ENCODE results near the gene P4HA1.
"Not testable (repeated sequence)": the region's sequence is repeated elsewhere in the genome, so short reads cannot be mapped to it uniquely, and the experiment has no call there.

Gene P4HA1

GRCh38 chr10:73039635-73040034 is 57.0 kb downstream of the P4HA1 start:
- no peak for DNase-seq

DNA sequence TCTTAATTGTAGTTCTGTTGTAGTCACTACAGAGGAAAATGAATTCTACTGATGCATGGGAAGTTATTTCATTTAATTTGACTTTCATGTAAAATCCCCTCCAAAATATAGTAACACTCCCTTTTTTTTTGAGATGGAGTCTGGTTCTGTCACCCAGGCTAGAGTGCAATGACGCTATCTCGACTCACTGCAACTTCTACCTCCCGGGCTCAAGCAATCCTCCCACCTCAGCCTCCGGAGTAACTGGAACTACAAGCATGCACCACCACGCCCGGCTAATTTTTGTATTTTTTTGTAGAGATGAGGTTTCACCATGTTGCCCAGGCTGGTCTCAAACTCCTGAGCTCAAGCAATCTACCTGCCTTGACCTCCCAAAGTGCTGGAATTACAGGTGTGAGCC is 60.4 kb downstream of the P4HA1 start:
- DNase-seq: not testable (repeated sequence)

- DNase-seq: no peak
Measured at GRCh38 chr10:73032536-73032935, 64.1 kb downstream of the P4HA1 start.

DNA sequence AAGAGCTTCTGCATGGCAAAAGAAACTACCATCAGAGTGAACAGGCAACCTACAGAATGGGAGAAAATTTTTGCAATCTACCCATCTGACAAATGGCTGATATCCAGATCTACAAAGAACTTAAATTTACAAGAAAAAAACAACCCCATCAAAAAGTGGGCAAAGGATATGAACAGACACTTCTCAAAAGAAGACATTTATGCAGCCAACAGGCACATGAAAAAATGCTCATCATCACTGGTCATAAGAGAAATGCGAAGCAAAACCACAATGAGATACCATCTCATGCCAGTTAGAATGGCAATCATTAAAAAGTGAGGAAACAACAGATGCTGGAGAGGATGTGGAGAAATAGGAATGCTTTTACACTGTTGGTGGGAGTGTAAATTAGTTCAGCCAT is 70.0 kb downstream of the P4HA1 start:
- DNase-seq: not testable (repeated sequence)

DNA sequence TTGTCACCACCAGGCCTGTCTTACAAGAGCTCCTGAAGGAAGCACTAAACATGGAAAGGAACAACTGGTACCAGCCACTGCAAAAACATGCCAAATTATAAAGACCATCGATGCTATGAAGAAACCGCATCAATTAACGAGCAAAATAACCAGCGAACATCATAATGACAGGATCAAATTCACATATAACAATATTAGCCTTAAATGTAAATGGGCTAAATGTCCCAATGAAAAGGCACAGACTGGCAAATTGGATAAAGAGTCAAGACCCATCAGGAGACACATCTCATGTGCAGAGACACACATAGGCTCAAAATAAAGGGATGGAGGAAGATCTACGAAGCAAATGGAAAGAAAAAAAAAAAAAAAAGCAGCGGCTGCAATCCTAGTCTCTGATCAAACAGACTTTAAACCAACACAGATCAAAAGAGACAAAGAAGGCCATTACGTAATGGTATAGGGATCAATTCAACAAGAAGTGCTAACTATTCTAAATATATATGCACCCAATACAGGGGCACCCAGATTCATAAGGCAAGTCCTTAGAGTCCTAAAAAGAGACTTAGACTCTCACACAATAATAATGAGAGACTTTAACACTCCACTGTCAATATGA is 73.1 kb downstream of the P4HA1 start:
- not testable (repeated sequence) for DNase-seq

- not testable (repeated sequence) for DNase-seq
Measured at GRCh38 chr10:73022961-73023360, 73.7 kb downstream of the P4HA1 start.

DNA sequence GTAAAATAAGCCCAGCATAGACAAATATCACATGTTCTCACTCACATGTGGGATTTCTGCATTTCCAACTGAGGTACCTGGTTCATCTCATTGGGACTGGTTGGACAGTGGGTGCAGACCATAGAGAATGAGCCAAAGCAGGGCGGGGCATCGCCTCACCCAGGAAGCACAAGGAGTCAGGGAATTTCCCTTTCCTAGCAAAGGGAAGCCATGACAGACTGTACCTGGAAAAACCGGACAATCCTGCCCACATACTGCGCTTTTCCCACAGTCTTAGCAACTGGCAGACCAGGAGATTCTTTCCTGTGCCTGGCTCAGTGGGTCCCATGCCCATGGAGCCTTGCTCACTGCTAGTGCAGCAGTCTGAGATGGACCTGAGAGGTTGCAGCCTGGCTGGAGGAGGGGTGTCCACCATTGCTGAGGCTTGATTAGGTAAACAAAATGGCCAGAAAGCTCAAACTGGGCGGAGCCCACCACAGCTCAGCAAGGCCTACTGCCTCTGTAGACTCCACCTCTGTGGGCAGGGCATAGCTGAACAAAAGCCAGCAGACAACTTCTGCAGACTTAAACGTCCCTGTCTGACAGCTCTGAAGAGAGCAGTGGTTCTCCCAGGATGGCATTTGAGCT is 75.0 kb downstream of the P4HA1 start:
- not testable (repeated sequence) for DNase-seq

- no peak for DNase-seq
Measured at GRCh38 chr10:73021050-73021449, 75.6 kb downstream of the P4HA1 start.

GRCh38 chr10:73019100-73019499 is 77.6 kb downstream of the P4HA1 start:
- no peak for DNase-seq

DNA sequence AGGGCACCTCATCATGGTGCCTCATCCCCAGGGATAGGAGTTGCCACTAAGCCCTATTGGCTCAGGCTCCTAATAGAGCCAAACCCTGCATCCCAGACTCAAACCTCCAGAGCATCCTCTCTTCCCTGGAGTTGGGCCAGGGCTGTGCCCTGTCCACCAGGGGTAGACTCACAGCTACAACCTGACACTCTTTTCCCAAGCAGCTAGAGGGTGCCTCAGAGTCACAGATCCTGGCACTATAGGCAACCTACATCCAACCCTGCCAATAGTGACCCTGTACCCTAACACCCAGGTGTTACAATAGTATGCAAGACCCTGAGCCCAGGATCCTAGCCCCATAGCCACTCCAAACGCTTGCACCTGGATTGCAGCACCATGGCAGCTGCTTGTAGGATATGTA is 78.0 kb downstream of the P4HA1 start:
- no peak for DNase-seq

DNA sequence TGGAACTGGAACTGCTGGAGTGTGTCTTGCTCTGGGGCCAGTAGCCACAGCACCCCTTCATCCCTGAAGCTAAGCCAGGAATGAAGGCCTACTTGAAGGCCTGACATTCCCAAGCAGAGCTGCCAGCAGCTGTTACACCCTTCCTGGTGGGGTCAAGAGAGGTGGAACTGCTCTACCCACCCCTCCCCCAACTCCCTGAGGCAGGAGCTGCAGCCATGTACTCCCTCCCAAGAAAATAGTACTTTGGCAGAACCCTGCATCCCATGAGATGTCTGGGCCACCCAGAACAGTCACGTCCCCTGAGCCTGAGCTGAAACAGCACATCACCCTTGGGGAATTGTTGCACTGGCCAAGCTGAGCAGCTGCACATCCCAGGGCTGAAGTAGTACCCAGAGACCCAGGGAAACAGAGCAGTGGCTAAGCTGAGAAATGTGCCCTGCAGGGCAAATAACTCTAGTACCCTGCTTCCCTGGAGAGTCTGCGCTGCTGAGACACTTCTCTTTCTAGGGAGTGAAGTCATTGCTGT is 78.6 kb downstream of the P4HA1 start:
- no peak for DNase-seq

- no peak for DNase-seq
Measured at GRCh38 chr10:73015779-73016178, 80.9 kb downstream of the P4HA1 start.

GRCh38 chr10:73003822-73004221 is 92.8 kb downstream of the P4HA1 start:
- no peak for DNase-seq

DNA sequence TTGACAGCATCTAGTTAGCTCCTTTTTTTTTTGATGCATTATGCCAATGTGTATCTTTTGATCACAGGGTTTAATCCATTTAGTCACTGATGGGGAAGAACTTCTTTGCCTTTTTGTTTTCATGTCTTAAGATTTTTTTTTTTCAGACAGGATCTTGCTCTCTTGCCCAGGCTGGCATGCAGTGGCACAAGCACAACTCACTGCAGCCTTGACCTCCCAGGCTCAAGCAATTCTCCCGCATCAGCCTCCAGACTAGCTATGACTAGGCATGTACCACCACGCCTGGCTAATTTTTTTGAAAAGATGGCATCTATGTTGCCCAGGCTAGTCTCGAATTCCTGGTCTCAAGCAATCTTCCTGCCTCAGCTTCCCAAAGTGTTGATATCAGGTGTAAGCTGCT is 95.7 kb downstream of the P4HA1 start:
- DNase-seq: no peak

- no peak for DNase-seq
Measured at GRCh38 chr10:72997099-72997498, 99.6 kb downstream of the P4HA1 start.

DNA sequence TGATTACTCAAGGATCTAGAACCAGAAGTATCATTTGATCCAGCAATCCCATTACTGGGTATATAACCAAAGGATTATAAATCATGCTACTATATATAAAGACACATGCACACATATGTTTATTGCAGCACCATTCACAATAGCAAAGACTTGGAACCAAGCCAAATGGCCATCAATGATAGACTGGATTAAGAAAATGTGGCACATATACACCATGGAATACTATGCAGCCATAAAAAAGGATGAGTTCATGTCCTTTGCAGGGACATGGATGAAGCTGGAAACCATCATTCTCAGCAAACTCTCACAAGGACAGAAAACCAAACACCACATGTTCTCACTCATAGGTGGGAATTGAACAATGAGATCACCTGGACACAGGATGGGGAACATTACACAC is 101.2 kb downstream of the P4HA1 start:
- not testable (repeated sequence) for DNase-seq

GRCh38 chr10:72989771-72990170 is 106.9 kb downstream of the P4HA1 start:
- not testable (repeated sequence) for DNase-seq

GRCh38 chr10:72984618-72985017 is 112.0 kb downstream of the P4HA1 start:
- DNase-seq: not testable (repeated sequence)

- no peak for DNase-seq
Measured at GRCh38 chr10:72981882-72982529, 114.7 kb downstream of the P4HA1 start.

GRCh38 chr10:72981028-72981881 is 115.4 kb downstream of the P4HA1 start:
- DNase-seq: no peak

DNA sequence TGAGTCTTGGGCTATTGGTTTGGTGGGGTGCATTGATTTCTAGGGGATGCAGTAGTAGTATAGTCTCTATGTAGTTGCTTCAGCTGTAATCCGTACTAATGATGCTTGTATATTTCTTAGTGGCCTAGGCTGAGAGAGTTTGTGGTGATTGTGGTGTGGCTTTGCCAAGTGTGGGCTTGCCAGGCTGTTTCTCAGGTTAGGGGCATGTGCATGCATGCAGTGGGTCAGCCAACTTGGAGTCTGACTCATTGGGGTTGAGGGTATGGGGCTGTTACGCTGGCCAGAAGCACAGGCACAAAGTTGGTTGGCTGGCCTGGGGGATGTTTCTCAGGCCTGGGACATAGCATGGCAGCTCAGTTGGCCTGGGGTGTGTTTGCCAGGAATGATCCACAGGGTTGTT is 116.3 kb downstream of the P4HA1 start:
- no peak for DNase-seq

DNA sequence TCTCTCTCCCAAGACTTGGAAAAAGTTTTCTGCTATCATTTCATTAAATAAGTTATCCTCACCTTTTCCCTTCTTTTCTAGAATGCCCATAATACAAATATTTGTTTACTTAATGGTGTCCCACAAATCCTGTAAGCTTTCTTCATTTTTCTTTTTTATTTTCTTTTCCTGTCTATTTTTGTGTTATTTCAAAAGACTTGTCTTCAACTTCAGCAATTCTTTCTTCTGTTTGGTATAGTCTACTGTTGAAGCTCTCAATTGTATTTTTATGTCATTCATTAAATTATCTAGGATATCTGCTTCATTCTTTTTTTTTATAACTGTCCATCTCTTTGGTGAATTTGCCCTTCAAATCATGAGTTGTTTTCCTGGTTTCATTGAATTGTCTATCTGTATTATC is 117.0 kb downstream of the P4HA1 start:
- DNase-seq: no peak

- DNase-seq: no peak
Measured at GRCh38 chr10:72976886-72977285, 119.8 kb downstream of the P4HA1 start.
